PC-9 (cell line): ENCODE results near the gene TOM1L1. TPM values are rescaled to one million over a fixed set of nuclear protein-coding genes. Genes with fewer than 3 reads are reported as not detected.

Source experiments
- BruUV-seq: library from RNA; stranded (reverse); fragments of 400-500 nt; replicated peaks from 2 replicates; lab custom pipeline; 2021; lab: Mats Ljungman, UMichigan
- CTCF ChIA-PET: fragments of 300-600 bp; sonication (Branson Sonifier 250); formaldehyde crosslinking; loops from one replicate; lab custom pipeline; 2022; ENCODE audit warnings: antibody characterized with exemption; lab: Charles Lee
- POLR2A ChIA-PET: fragments of 300-600 bp; sonication (Branson Sonifier 250); formaldehyde crosslinking; loops from one replicate; lab custom pipeline; 2022; ENCODE audit warnings: antibody characterized with exemption; ENCODE audit not compliant: unreplicated experiment; lab: Charles Lee
- DNase-seq, 2 experiments: peaks; one replicate each; pipeline versions ENCODE4 v3.0.0 to v3.0.0-alpha.2; 2015 to 2022; ENCODE audit warnings: mixed read lengths in 1 of 2
- H2AFZ ChIP-seq: fragments of 200-600 bp; sonication (generic); 2 replicates; pipeline ENCODE4 v1.8.1; 2017; ENCODE audit warnings: antibody characterized with exemption
- H3F3A ChIP-seq: fragments of 200-600 bp; sonication (generic); 2 replicates; pipeline ENCODE4 v1.8.1; 2017; ENCODE audit warnings: antibody characterized with exemption, mild to moderate bottlenecking, low read depth; ENCODE audit not compliant: insufficient read depth
- H3K27ac ChIP-seq: fragments of 200-600 bp; sonication (generic); 2 replicates; pipeline ENCODE4 v1.6.1; 2016; ENCODE audit warnings: mixed run types
- H3K27me3 ChIP-seq: fragments of 200-600 bp; sonication (generic); 2 replicates; pipeline ENCODE4 v1.6.1; 2016; ENCODE audit warnings: low read depth, mixed run types; ENCODE audit not compliant: insufficient read depth
- H3K36me3 ChIP-seq: fragments of 200-600 bp; sonication (generic); 2 replicates; pipeline ENCODE4 v1.6.1; 2016; ENCODE audit warnings: low read depth, mixed run types
- H3K4me1 ChIP-seq: fragments of 200-600 bp; sonication (generic); replicated peaks from 2 replicates; pipeline ENCODE4 v1.6.1; 2016; ENCODE audit warnings: mixed run types; ENCODE audit not compliant: insufficient read depth
- H3K4me2 ChIP-seq: fragments of 200-600 bp; sonication (generic); 2 replicates; pipeline ENCODE4 v1.6.1; 2017; ENCODE audit warnings: mixed run types
- H3K4me3 ChIP-seq: fragments of 200-600 bp; sonication (generic); 2 replicates; pipeline ENCODE4 v1.6.1; 2016; ENCODE audit warnings: mixed run types
- H3K79me2 ChIP-seq: fragments of 200-600 bp; sonication (generic); 2 replicates; pipeline ENCODE4 v1.6.1; 2017; ENCODE audit warnings: low read depth, mixed run types
- H3K9me2 ChIP-seq: fragments of 200-600 bp; sonication (generic); 2 replicates; pipeline ENCODE4 v1.8.1; 2017; ENCODE audit warnings: mild to moderate bottlenecking; ENCODE audit not compliant: insufficient read depth
- H3K9me3 ChIP-seq: fragments of 200-600 bp; sonication (generic); 2 replicates; pipeline ENCODE4 v1.8.1; 2016; ENCODE audit warnings: low read depth; ENCODE audit not compliant: insufficient read depth
- H4K20me1 ChIP-seq: fragments of 200-600 bp; sonication (generic); 2 replicates; pipeline ENCODE4 v1.8.1; 2017; ENCODE audit not compliant: insufficient read depth
- EZH2 ChIP-seq: fragments of 200-600 bp; sonication (generic); IDR thresholded peaks from 2 replicates; pipeline ENCODE4 v1.8.0; 2017; ENCODE audit warnings: antibody characterized with exemption, low read depth
- intact Hi-C: fragments of 100-400 bp; cut with micrococcal nuclease; formaldehyde crosslinking; loops from one replicate; pipeline ENCODE4 v1.10.0; 2022; ENCODE audit not compliant: unreplicated experiment
- total RNA-seq: library from RNA; stranded (reverse); gene quantifications from 2 replicates; pipeline ENCODE4 v1.2.3, GENCODE V29; 2021
- TF ChIP-seq, protein P1 (sequence below): fragments of 200-600 bp; sonication (generic); conservative IDR thresholded peaks from 2 replicates; pipeline ENCODE4 v1.6.1; 2017; ENCODE audit warnings: mixed run types, antibody characterized with exemption, mild to moderate bottlenecking, moderate library complexity

TOM1L1 gene
- total RNA-seq, 1 experiment from 2014 or later, result 46.8 TPM

DNA sequence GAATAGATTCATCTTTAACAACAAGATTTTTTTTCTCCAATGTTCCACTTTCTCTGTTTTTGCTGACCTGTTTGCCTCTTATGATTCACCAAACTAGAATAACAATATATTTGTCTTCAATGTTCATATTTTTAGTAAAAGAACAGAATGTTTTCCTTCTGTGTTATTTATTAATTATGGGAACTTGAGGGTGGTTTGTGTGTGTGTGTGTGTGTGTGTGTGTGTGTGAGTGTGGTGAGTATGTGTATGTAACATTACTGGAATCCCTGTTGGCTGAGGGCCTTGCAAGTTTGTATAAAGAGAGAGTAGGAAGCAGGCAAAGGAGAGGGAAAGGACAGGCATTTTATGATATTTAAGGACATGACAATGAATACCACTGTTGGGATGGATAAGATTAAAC lies 81.7 kb downstream of the TOM1L1 start:
- intact Hi-C loops, result no loop called here
- Histone ChIP-seq H2AFZ (no peak overlapping the region), H3F3A (no peaks in the 10 kb centered on the region), H3K4me3 (no peak overlapping the region), H3K9me2 (no peaks in the 10 kb centered on the region; the same call in 1 of the 2 replicates), H4K20me1 (no peaks in the 10 kb centered on the region), H3K27ac (no peak overlapping the region), H3K4me2 (no peak overlapping the region), H3K4me1 (no peaks in the 10 kb centered on the region), H3K27me3 (no peaks in the 10 kb centered on the region), H3K36me3 (no peaks in the 10 kb centered on the region), H3K9me3 (peaks cover 13% of the 10 kb centered on the region; the same call in 1 of the 2 replicates), H3K79me2 (no peaks in the 10 kb centered on the region)
- no peak for DNase-seq
- ChIA-PET CTCF (no interaction called here), POLR2A (no interaction called here)
- no TSS peak for BruUV-seq
- TF ChIP-seq EZH2, result no peak
- TF ChIP-seq, protein P1, sequence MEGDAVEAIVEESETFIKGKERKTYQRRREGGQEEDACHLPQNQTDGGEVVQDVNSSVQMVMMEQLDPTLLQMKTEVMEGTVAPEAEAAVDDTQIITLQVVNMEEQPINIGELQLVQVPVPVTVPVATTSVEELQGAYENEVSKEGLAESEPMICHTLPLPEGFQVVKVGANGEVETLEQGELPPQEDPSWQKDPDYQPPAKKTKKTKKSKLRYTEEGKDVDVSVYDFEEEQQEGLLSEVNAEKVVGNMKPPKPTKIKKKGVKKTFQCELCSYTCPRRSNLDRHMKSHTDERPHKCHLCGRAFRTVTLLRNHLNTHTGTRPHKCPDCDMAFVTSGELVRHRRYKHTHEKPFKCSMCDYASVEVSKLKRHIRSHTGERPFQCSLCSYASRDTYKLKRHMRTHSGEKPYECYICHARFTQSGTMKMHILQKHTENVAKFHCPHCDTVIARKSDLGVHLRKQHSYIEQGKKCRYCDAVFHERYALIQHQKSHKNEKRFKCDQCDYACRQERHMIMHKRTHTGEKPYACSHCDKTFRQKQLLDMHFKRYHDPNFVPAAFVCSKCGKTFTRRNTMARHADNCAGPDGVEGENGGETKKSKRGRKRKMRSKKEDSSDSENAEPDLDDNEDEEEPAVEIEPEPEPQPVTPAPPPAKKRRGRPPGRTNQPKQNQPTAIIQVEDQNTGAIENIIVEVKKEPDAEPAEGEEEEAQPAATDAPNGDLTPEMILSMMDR, result no peak

DNA sequence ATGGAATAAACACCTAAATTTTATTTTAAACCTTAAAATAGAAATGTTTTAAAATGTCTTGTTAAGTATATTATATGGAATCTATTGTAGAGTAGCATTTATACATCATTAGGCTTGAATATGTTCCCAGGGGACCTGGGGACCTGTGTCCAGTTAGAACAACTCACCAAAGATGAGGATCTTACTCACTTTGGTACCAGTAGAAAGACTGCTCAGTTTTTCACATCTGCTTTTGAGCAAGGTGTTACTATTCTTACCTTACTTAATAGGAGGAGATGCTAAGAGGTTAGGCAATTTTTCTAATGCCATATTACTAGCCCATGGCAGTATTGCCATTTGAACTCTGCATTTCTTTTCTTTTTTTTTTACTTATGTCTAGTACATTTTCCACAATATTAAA lies 82.6 kb downstream of the TOM1L1 start:
- ChIA-PET CTCF (no interaction called here), POLR2A (no interaction called here)
- Histone ChIP-seq H3K4me3 (no peak overlapping the region), H3K9me2 (no peaks in the 10 kb centered on the region; the same call in 1 of the 2 replicates), H3K4me2 (no peak overlapping the region), H3F3A (no peaks in the 10 kb centered on the region), H2AFZ (no peak overlapping the region), H3K79me2 (no peaks in the 10 kb centered on the region), H3K9me3 (peaks cover 13% of the 10 kb centered on the region; the same call in 1 of the 2 replicates), H3K4me1 (no peaks in the 10 kb centered on the region), H3K27me3 (no peaks in the 10 kb centered on the region), H3K27ac (no peak overlapping the region), H3K36me3 (no peaks in the 10 kb centered on the region), H4K20me1 (no peaks in the 10 kb centered on the region)
- TF ChIP-seq EZH2, result no peak
- TF ChIP-seq, protein P1, result no peak
- intact Hi-C loops, result no loop called here
- BruUV-seq, result no TSS peak
- no peak for DNase-seq

GRCh38 chr17:54985476-54985875 lies 84.8 kb downstream of the TOM1L1 start:
- TF ChIP-seq EZH2, result no peak
- TF ChIP-seq, protein P1, result no peak
- H3K9me2 ChIP-seq, result no peaks in the 10 kb centered on the region; the same call in 1 of the 2 replicates
- H3K79me2 ChIP-seq, result no peaks in the 10 kb centered on the region
- H3K4me3 ChIP-seq, result no peak overlapping the region
- no peaks in the 10 kb centered on the region for H3F3A ChIP-seq
- no TSS peak for BruUV-seq
- H3K4me1 ChIP-seq, result no peaks in the 10 kb centered on the region
- no peaks in the 10 kb centered on the region for H4K20me1 ChIP-seq
- DNase-seq, result no peak
- no peak overlapping the region for H3K4me2 ChIP-seq
- ChIA-PET POLR2A (no interaction called here), CTCF (no interaction called here)
- H3K36me3 ChIP-seq, result no peaks in the 10 kb centered on the region
- no peaks in the 10 kb centered on the region for H3K27me3 ChIP-seq
- no peak overlapping the region for H3K27ac ChIP-seq
- peaks cover 9% of the 10 kb centered on the region; the same call in 1 of the 2 replicates for H3K9me3 ChIP-seq
- intact Hi-C loops, result no loop called here
- no peak overlapping the region for H2AFZ ChIP-seq
